GM19025 (cell line): ENCODE data around the gene IRGC.

Experiments used
- ATAC-seq: cut with Tn5 transposase; IDR thresholded peaks from one replicate; pipeline ENCODE4 v1.9.1; 2021; ENCODE audit warnings: mild to moderate bottlenecking, low read depth, moderate library complexity; ENCODE audit not compliant: unreplicated experiment

Gene IRGC

GRCh38 chr19:43690444-43690843 lies 25.4 kb upstream of the IRGC start:
- no peak for ATAC-seq

GRCh38 chr19:43690890-43691289 lies 25.0 kb upstream of the IRGC start:
- no peak for ATAC-seq

GRCh38 chr19:43691755-43692154 lies 24.1 kb upstream of the IRGC start:
- ATAC-seq: no peak

GRCh38 chr19:43692385-43692784 lies 23.5 kb upstream of the IRGC start:
- ATAC-seq: no peak

- ATAC-seq: no peak
Measured at GRCh38 chr19:43692877-43693276, 23.0 kb upstream of the IRGC start.

GRCh38 chr19:43694553-43694952 lies 21.3 kb upstream of the IRGC start:
- no peak for ATAC-seq

GRCh38 chr19:43695985-43696704 lies 19.7 kb upstream of the IRGC start:
- no peak for ATAC-seq

GRCh38 chr19:43697295-43697694 lies 18.6 kb upstream of the IRGC start:
- ATAC-seq: no peak

- ATAC-seq: no peak
Measured at GRCh38 chr19:43699506-43700394, 16.1 kb upstream of the IRGC start.

- no peak for ATAC-seq
Measured at GRCh38 chr19:43700395-43701000, 15.4 kb upstream of the IRGC start.

- ATAC-seq: no peak
Measured at GRCh38 chr19:43704002-43704705, 11.7 kb upstream of the IRGC start.

- ATAC-seq: no peak
Measured at GRCh38 chr19:43705729-43706128, 10.1 kb upstream of the IRGC start.

GRCh38 chr19:43707158-43707712 lies 8.6 kb upstream of the IRGC start:
- ATAC-seq: no peak

GRCh38 chr19:43708716-43709115 lies 7.2 kb upstream of the IRGC start:
- ATAC-seq: no peak

GRCh38 chr19:43711751-43712355 lies 4.0 kb upstream of the IRGC start:
- ATAC-seq: no peak

- ATAC-seq: no peak
Measured at GRCh38 chr19:43713208-43713607, 2.7 kb upstream of the IRGC start.

- no peak for ATAC-seq
Measured at GRCh38 chr19:43718627-43719377, 2.9 kb downstream of the IRGC start.

- no peak for ATAC-seq
Measured at GRCh38 chr19:43719378-43719868, 3.5 kb downstream of the IRGC start.

- ATAC-seq: no peak
Measured at GRCh38 chr19:43719918-43720317, 4.0 kb downstream of the IRGC start.
